ENCODE results near the gene RAB7B. TPM values are rescaled to one million over a fixed set of nuclear protein-coding genes. Genes with fewer than 3 reads are reported as not detected.

RAB7B gene
- total RNA-seq, 3 donors from 2014 or later (not counting 1 experiment from before 2014, with no cell fraction given): 0.19 TPM; not detected in 2

DNA sequence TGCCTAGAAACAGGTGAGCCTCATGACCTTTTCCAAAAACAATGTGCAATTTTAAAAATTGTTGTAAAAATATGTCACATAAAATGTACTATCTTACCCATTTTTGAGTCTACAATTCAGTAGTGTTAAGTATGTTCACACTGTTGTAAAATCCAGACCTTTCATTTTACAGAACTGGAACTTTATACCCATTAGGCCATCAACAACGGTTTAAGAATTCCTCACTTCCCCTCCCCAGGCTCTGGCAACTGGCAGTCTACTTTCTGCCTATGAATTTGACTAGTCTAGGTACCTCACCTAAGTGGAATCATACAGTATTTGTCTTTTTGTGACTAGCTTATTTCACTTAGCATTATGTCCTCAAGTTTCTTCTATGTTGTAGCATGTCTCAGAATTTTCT lies 11.9 kb upstream of the RAB7B start:
- no peaks in the 10 kb centered on the region for H3K36me3 Mint-ChIP-seq
- no peak for DNase-seq
- TF ChIP-seq, protein P1, sequence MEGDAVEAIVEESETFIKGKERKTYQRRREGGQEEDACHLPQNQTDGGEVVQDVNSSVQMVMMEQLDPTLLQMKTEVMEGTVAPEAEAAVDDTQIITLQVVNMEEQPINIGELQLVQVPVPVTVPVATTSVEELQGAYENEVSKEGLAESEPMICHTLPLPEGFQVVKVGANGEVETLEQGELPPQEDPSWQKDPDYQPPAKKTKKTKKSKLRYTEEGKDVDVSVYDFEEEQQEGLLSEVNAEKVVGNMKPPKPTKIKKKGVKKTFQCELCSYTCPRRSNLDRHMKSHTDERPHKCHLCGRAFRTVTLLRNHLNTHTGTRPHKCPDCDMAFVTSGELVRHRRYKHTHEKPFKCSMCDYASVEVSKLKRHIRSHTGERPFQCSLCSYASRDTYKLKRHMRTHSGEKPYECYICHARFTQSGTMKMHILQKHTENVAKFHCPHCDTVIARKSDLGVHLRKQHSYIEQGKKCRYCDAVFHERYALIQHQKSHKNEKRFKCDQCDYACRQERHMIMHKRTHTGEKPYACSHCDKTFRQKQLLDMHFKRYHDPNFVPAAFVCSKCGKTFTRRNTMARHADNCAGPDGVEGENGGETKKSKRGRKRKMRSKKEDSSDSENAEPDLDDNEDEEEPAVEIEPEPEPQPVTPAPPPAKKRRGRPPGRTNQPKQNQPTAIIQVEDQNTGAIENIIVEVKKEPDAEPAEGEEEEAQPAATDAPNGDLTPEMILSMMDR (IDR thresholded peaks at IDR 0.05): no peak
- Histone ChIP-seq H3K36me3 (ENCODE audit: control insufficient read depth, insufficient read depth, low read length) (no peaks in the 10 kb centered on the region), H3K9me3 (ENCODE audit: control insufficient read depth, insufficient read depth, low read length) (no peaks in the 10 kb centered on the region), H3K4me1 (ENCODE audit: control insufficient read depth, insufficient read depth, low read length) (peaks cover 14% of the 10 kb centered on the region), H3K27ac (ENCODE audit: low read length) (no peak overlapping the region), H3K4me3 (ENCODE audit: low read length) (no peak overlapping the region), H3K27me3 (ENCODE audit: control insufficient read depth, insufficient read depth, low read length) (no peaks in the 10 kb centered on the region)
- H3K4me1 Mint-ChIP-seq: peaks cover 18 to 23% of the 10 kb centered on the region in 2 donors
- WGBS (ENCODE audit: insufficient coverage): 79% methylated on average over 1 of the region's 1 CpG
- ATAC-seq: no peak
- peaks cover 0 to 3% of the 10 kb centered on the region in 2 donors for H3K27me3 Mint-ChIP-seq (ENCODE audit: low read depth in 2 of 2)
- H3K4me3 Mint-ChIP-seq: no peak overlapping the region
- no peaks in the 10 kb centered on the region for H3K9me3 Mint-ChIP-seq
- intact Hi-C loops (cut with micrococcal nuclease): no loop called here
- H3K27ac Mint-ChIP-seq: no peak overlapping the region

DNA sequence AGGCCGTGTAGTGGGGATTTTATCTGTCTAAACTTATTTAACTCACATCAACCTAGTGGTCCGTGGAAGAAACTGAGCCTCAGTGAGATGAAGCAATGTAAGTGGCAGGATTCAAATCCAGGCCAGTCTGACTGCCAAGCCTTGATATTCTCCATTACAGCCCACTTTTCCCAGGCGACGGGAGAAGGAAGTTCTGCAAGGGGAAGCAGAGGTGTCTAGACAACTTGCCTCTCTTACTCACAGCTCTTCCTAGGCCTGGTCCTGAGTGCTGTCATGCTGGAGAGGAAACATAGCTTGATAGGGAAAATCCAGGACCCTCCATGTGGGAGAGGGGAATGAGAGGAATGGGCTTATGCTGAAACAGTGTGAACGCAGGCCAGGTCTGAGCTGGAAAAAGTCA lies 11.4 kb upstream of the RAB7B start:
- Mint-ChIP-seq H3K27me3 (ENCODE audit: low read depth in 2 of 2) (peaks cover 0 to 3% of the 10 kb centered on the region in 2 donors), H3K4me1 (peaks cover 18 to 23% of the 10 kb centered on the region in 2 donors), H3K27ac (no peak overlapping the region), H3K9me3 (no peaks in the 10 kb centered on the region), H3K36me3 (no peaks in the 10 kb centered on the region), H3K4me3 (no peak overlapping the region)
- no peaks in the 10 kb centered on the region for H3K27me3 ChIP-seq (ENCODE audit: control insufficient read depth, insufficient read depth, low read length)
- H3K27ac ChIP-seq (ENCODE audit: low read length): no peak overlapping the region
- ATAC-seq (no peak), DNase-seq (no peak)
- WGBS (ENCODE audit: insufficient coverage): 100% methylated on average over 2 of the region's 5 CpGs
- H3K36me3 ChIP-seq (ENCODE audit: control insufficient read depth, insufficient read depth, low read length): no peaks in the 10 kb centered on the region
- H3K4me3 ChIP-seq (ENCODE audit: low read length): no peak overlapping the region
- H3K4me1 ChIP-seq (ENCODE audit: control insufficient read depth, insufficient read depth, low read length): peaks cover 14% of the 10 kb centered on the region
- no peaks in the 10 kb centered on the region for H3K9me3 ChIP-seq (ENCODE audit: control insufficient read depth, insufficient read depth, low read length)
- intact Hi-C loops (cut with micrococcal nuclease): no loop called here
- TF ChIP-seq, protein P1 (IDR thresholded peaks at IDR 0.05): no peak

GRCh38 chr1:206013026-206013795 lies 10.0 kb upstream of the RAB7B start:
- intact Hi-C loops (cut with micrococcal nuclease): no loop called here
- ATAC-seq: no peak
- Mint-ChIP-seq H3K27ac (no peak overlapping the region), H3K9me3 (no peaks in the 10 kb centered on the region), H3K4me1 (peaks cover 18 to 23% of the 10 kb centered on the region in 2 donors), H3K36me3 (no peaks in the 10 kb centered on the region), H3K4me3 (no peak overlapping the region), H3K27me3 (ENCODE audit: low read depth in 2 of 2) (peaks cover 0 to 3% of the 10 kb centered on the region in 2 donors)
- Histone ChIP-seq H3K4me1 (ENCODE audit: control insufficient read depth, insufficient read depth, low read length) (peaks cover 14% of the 10 kb centered on the region), H3K4me3 (ENCODE audit: low read length) (no peak overlapping the region), H3K9me3 (ENCODE audit: control insufficient read depth, insufficient read depth, low read length) (no peaks in the 10 kb centered on the region), H3K27ac (ENCODE audit: low read length) (no peak overlapping the region), H3K36me3 (ENCODE audit: control insufficient read depth, insufficient read depth, low read length) (no peaks in the 10 kb centered on the region), H3K27me3 (ENCODE audit: control insufficient read depth, insufficient read depth, low read length) (no peaks in the 10 kb centered on the region)
- WGBS (ENCODE audit: insufficient coverage): 42% methylated on average over 6 of the region's 6 CpGs
- no peak for DNase-seq
- TF ChIP-seq, protein P1 (IDR thresholded peaks at IDR 0.05): no peak

Data from natural killer cell (primary cell).